ENCODE results near the gene MOXD1.

DNA sequence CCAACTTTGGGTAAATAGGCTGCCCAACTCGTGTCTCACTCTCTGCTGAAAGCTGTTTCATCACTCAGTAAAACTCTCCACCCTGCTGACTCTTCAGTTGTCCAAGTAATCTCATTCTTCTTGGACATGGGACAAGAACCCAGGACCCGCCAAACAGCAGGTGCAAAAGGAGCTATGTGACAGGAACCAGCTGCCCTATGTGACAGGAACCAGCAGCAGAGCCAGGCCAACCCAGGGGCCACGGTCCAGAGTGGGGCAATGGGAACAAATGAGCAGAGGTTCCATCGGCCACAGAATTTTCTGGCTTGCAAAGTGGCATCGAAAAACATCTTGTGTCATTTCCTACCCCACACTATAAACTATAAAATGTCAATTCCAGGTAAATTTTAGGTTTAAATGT lies 56.5 kb downstream of the MOXD1 start:
- TF ChIP-seq, protein P1, sequence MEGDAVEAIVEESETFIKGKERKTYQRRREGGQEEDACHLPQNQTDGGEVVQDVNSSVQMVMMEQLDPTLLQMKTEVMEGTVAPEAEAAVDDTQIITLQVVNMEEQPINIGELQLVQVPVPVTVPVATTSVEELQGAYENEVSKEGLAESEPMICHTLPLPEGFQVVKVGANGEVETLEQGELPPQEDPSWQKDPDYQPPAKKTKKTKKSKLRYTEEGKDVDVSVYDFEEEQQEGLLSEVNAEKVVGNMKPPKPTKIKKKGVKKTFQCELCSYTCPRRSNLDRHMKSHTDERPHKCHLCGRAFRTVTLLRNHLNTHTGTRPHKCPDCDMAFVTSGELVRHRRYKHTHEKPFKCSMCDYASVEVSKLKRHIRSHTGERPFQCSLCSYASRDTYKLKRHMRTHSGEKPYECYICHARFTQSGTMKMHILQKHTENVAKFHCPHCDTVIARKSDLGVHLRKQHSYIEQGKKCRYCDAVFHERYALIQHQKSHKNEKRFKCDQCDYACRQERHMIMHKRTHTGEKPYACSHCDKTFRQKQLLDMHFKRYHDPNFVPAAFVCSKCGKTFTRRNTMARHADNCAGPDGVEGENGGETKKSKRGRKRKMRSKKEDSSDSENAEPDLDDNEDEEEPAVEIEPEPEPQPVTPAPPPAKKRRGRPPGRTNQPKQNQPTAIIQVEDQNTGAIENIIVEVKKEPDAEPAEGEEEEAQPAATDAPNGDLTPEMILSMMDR (IDR thresholded peaks at IDR 0.05) = no peak
- no peak for TF ChIP-seq POLR2A (IDR thresholded peaks at IDR 0.05)
